GM12878 (cell line): ENCODE data around the gene MYO16. TPM values are rescaled to one million over a fixed set of nuclear protein-coding genes. Genes with fewer than 3 reads are reported as not detected.

Experiments
- ATAC-seq: fragments of 200-7000 bp; cut with Tn5 transposase; 3 replicates; pipeline ENCODE4 v1.9.1; 2020; ENCODE audit warnings: mild to moderate bottlenecking, moderate library complexity
- BruUV-seq: library from RNA; stranded (reverse); fragments of 400-500 nt; replicated peaks from 2 replicates; lab custom pipeline; 2021; lab: Mats Ljungman, UMichigan
- CTCF ChIA-PET: fragments of 300-600 bp; sonication (Branson Sonifier 250); formaldehyde crosslinking; extraction: SDS; loops from one replicate; lab custom pipeline; 2021; ENCODE audit warnings: inconsistent platforms; lab: Yijun Ruan, JAX
- POLR2A ChIA-PET: fragments of 350-600 bp; formaldehyde crosslinking; extraction: SDS; loops from one replicate; lab custom pipeline; 2021; ENCODE audit warnings: inconsistent platforms; lab: Charles Lee
- RAD21 ChIA-PET: fragments of 300-600 bp; sonication (Branson Sonifier 250); formaldehyde crosslinking; loops from one replicate; lab custom pipeline; 2023; ENCODE audit warnings: antibody characterized with exemption; ENCODE audit not compliant: unreplicated experiment; lab: Charles Lee
- SMC1A ChIA-PET: fragments of 300-600 bp; sonication (Branson Sonifier 250); formaldehyde crosslinking; loops from one replicate; lab custom pipeline; 2023; ENCODE audit not compliant: unreplicated experiment, uncharacterized antibody; lab: Charles Lee
- DNase-seq: peaks from one replicate; pipeline ENCODE4 v3.0.0-alpha.2; 2011; ENCODE audit warnings: low read depth, low spot score
- FAIRE-seq: peaks from 3 replicates; lab custom pipeline; 2011; peaks lifted over from hg19 to GRCh38; lab: Jason Lieb, UNC
- H2AFZ ChIP-seq: 2 replicates; pipeline ENCODE4 v1.6.0; 2011; ENCODE audit warnings: low read depth, low read length, control low read depth; ENCODE audit not compliant: control insufficient read depth
- H3K27ac ChIP-seq: 2 replicates; pipeline ENCODE4 v1.5.1; 2011; ENCODE audit warnings: control low read depth; ENCODE audit not compliant: control insufficient read depth, insufficient read depth
- H3K27me3 ChIP-seq, 2 experiments: replicated peaks in 1 of 2; 2 replicates each; pipeline versions ENCODE4 v1.6.0 to v1.6.1; 2011; ENCODE audit warnings: low read length in 1 of 2; ENCODE audit not compliant: control insufficient read depth in 2 of 2, insufficient read depth in 2 of 2
- H3K36me3 ChIP-seq, 2 experiments: 2 replicates each; pipeline ENCODE4 v1.5.1; 2011; ENCODE audit warnings: low read length in 1 of 2; ENCODE audit not compliant: control insufficient read depth in 2 of 2, insufficient read depth in 2 of 2
- H3K4me1 ChIP-seq: 2 replicates; pipeline ENCODE4 v1.6.1; 2011; ENCODE audit warnings: mild to moderate bottlenecking, low read length, moderate library complexity, mixed read lengths; ENCODE audit not compliant: control insufficient read depth, insufficient read depth
- H3K4me2 ChIP-seq: 2 replicates; pipeline ENCODE4 v1.6.0; 2011; ENCODE audit warnings: control low read depth; ENCODE audit not compliant: control insufficient read depth, insufficient read depth
- H3K4me3 ChIP-seq: fragments of 200-600 bp; sonication (generic); 2 replicates; pipeline ENCODE4 v1.5.1; 2016
- H3K79me2 ChIP-seq: 2 replicates; pipeline ENCODE4 v1.6.0; 2011; ENCODE audit warnings: low read length; ENCODE audit not compliant: control insufficient read depth, insufficient read depth
- H3K9ac ChIP-seq: 2 replicates; pipeline ENCODE4 v1.8.0; 2011; ENCODE audit warnings: low read length, control low read depth, mixed read lengths; ENCODE audit not compliant: control insufficient read depth, insufficient read depth
- H3K9me3 ChIP-seq: replicated peaks from 3 replicates; pipeline ENCODE4 v1.5.1; 2011; ENCODE audit warnings: mild to moderate bottlenecking, low read length; ENCODE audit not compliant: control insufficient read depth, insufficient read depth
- H4K20me1 ChIP-seq: 2 replicates; pipeline ENCODE4 v1.6.0; 2011; ENCODE audit not compliant: control insufficient read depth, insufficient read depth
- BCLAF1 ChIP-seq: fragments of 450-650 bp; IDR thresholded peaks from 2 replicates; pipeline ENCODE4 v1.6.1; 2017; ENCODE audit warnings: antibody characterized with exemption, mild to moderate bottlenecking, moderate library complexity
- BMI1 ChIP-seq: fragments of 450-650 bp; IDR thresholded peaks from 2 replicates; pipeline ENCODE4 v1.6.1; 2016; ENCODE audit warnings: mild to moderate bottlenecking, moderate library complexity, borderline replicate concordance
- CBX3 ChIP-seq: fragments of 200-600 bp; sonication (generic); IDR thresholded peaks from 2 replicates; pipeline ENCODE4 v1.6.1; 2016; ENCODE audit warnings: low read depth, borderline replicate concordance
- FOXM1 ChIP-seq: IDR thresholded peaks from 2 replicates; pipeline ENCODE4 v1.6.1; 2012; ENCODE audit warnings: low read depth, mild to moderate bottlenecking, inconsistent platforms, low read length, moderate library complexity
- LARP7 ChIP-seq: fragments of 450-650 bp; IDR thresholded peaks from 2 replicates; pipeline ENCODE4 v1.6.1; 2017; ENCODE audit warnings: mild to moderate bottlenecking
- MEF2A ChIP-seq: IDR thresholded peaks from 2 replicates; pipeline ENCODE4 v1.6.1; 2011; ENCODE audit warnings: low read depth, mild to moderate bottlenecking, low read length, moderate library complexity; ENCODE audit not compliant: insufficient read depth
- NFXL1 ChIP-seq: fragments of 450-650 bp; IDR thresholded peaks from 2 replicates; pipeline ENCODE4 v1.6.1; 2017; ENCODE audit warnings: antibody characterized with exemption, mild to moderate bottlenecking, borderline replicate concordance
- ZBTB11 ChIP-seq: fragments of 450-650 bp; formaldehyde crosslinking; IDR thresholded peaks from 2 replicates; pipeline ENCODE4 v1.5.0; 2022; ENCODE audit warnings: mild to moderate bottlenecking, missing genetic modification characterization
- WGBS: methylation state at CpG from one replicate; pipeline ENCODE4 v1.1.6; 2016; ENCODE audit warnings: low lambda C conversion rate; ENCODE audit not compliant: insufficient replicate concordance, insufficient coverage; ENCODE audit errors: missing lambda C conversion rate; 5-methylcytosine and 5-hydroxymethylcytosine counted together
- in situ Hi-C: fragments of 300-500 bp; cut with MboI; formaldehyde crosslinking; loops from 9 replicates; pipeline ENCODE4 v1.14.3; 2018; ENCODE audit warnings: mixed read lengths
- intact Hi-C: fragments of 100-400 bp; cut with micrococcal nuclease; formaldehyde crosslinking; loops from one replicate; pipeline ENCODE4 v1.14.2; 2022; ENCODE audit not compliant: unreplicated experiment
- polyA plus RNA-seq, 11 experiments: library from polyadenylated mRNA; depleted of rRNA in 4 of 11; unstranded in 6 of 11; stranded (reverse) in 5 of 11; fragments of >200 nt; fragmentation: Nextera tagmentation in 4 of 11; fragmentation: Illumina TruSeq in 1 of 11; extraction: Ambion mirVana in 4 of 11; extraction: Trizol in 1 of 11; gene quantifications; 1 replicate in 1 of 11; 2 replicates in 10 of 11; pipeline versions ENCODE4 v1.2.1 to v1.2.3, GENCODE V29; 2011 to 2016; ENCODE audit warnings: inconsistent platforms in 2 of 11, missing spikeins in 2 of 11, low read depth in 1 of 11
- total RNA-seq, 4 experiments: library from RNA; depleted of rRNA in 3 of 4; stranded (reverse); fragments of >200 nt in 3 of 4; fragmentation: Illumina TruSeq in 1 of 4; extraction: Trizol in 1 of 4; gene quantifications; 2 replicates each; pipeline versions ENCODE4 v1.2.1 to v1.2.3, GENCODE V29; 2013 to 2021

Gene MYO16
- total and polyA plus RNA-seq, 10 of the 15 experiments (the other 5 are each of a cell fraction or from before 2014, with no cell fraction given) = under 0.01 to 1.7 (median 0.05) TPM; not detected in 4

DNA sequence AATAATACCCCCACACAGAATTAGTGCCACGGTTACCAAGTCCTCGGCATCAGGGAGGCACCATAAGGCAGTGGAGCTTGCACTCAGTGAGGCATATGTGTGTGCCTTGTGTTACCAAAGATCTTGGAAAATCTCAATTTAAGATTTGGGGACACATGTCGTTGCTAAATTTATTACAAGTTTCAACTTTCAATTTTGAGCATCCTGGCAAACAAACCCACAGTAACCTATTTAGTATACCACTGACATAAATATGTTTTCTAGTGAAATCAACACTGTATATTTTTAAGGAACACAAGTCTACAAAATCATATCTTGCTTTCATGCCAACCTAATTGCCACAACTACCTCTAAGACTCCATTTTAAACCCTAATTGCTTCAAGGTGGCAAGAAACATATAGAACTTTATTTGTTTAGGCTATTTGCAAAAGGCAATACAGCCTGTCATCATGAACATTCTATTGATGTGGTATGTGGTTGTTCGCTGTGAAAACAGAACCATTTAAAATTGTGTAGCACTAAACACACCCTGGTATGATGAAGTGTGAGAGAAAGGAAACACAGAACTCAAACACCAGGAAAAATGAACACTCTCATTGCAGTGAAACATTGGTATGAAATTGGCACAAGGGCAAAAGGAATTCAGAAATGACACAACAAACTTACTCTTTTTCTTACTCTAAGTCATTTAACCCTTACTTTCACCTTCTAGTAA, 625.9 kb downstream of the MYO16 start:
- ATAC-seq (no peak), DNase-seq (no peak), FAIRE-seq (no peak)
- Histone ChIP-seq H2AFZ (no peak overlapping the region), H3K36me3 (no peaks in the 10 kb centered on the region), H3K79me2 (no peaks in the 10 kb centered on the region), H3K27me3 (no peaks in the 10 kb centered on the region), H3K4me1 (no peaks in the 10 kb centered on the region), H3K9ac (no peak overlapping the region), H3K4me2 (no peak overlapping the region; the same call in 1 of the 2 replicates), H3K9me3 (no peaks in the 10 kb centered on the region), H3K4me3 (0 out of 2 replicates have a peak overlapping the region, but pooled peaks have one; percentile 34), H3K27ac (no peak overlapping the region), H4K20me1 (no peaks in the 10 kb centered on the region)
- RAD21 ChIA-PET = no interaction called here
- POLR2A ChIA-PET = no interaction called here
- TF ChIP-seq MEF2A (no peak), LARP7 (no peak)
- SMC1A ChIA-PET = interaction anchor here (0.9 to 1.2 kb wide), 2 partner anchors 9 to 50 kb away, joined by 3 read pairs; no protein-coding TSS in a partner anchor
- intact Hi-C loops (no loop called here), in situ Hi-C loops (no loop called here)
- BruUV-seq = no TSS peak
- CTCF ChIA-PET = no interaction called here
- 13% methylated on average over 4 of the region's 4 CpGs for WGBS

- Histone ChIP-seq H3K9me3 (no peaks in the 10 kb centered on the region), H3K27ac (no peak overlapping the region), H3K9ac (no peak overlapping the region), H4K20me1 (no peaks in the 10 kb centered on the region), H3K4me2 (no peak overlapping the region), H3K4me1 (no peaks in the 10 kb centered on the region), H3K27me3 (no peaks in the 10 kb centered on the region), H3K4me3 (no peak overlapping the region), H2AFZ (no peak overlapping the region), H3K79me2 (no peaks in the 10 kb centered on the region), H3K36me3 (no peaks in the 10 kb centered on the region)
- CTCF ChIA-PET = no interaction called here
- DNase-seq = no peak
- intact Hi-C loops (no loop called here), in situ Hi-C loops (no loop called here)
- SMC1A ChIA-PET = no interaction called here
- peak; percentile 18 for FAIRE-seq
- POLR2A ChIA-PET = no interaction called here
- ATAC-seq = no peak
- WGBS = 0% methylated on average over 3 of the region's 3 CpGs
- RAD21 ChIA-PET = no interaction called here
- BruUV-seq = no TSS peak
- no peak for TF ChIP-seq BMI1
- no peak for TF ChIP-seq FOXM1
- no peak for TF ChIP-seq BCLAF1
- TF ChIP-seq CBX3 = no peak
- TF ChIP-seq ZBTB11 (CRISPR knock-in tag) = no peak
- TF ChIP-seq NFXL1 = no peak
These were observed 627.7 kb downstream of the MYO16 start for GRCh38 chr13:109256866-109257760.
